Stimulated activated CD4-positive, alpha-beta T cell treated with anti-CD3 and anti-CD28 coated beads, Interleukin-1b, Interleukin-23, amount 100 ng/mL, for 1 hour (primary cell): ENCODE measurements around the gene PDE4B.
A peak's percentile ranks its signal among the peaks of the same experiment; 100 is the strongest.
"Not testable (repeated sequence)": the region's sequence is repeated elsewhere in the genome, so short reads cannot be mapped to it uniquely, and the experiment has no call there.

Experiments
- DNase-seq, 2 donors: peaks; one replicate each; pipeline ENCODE4 v3.0.0-alpha.2; 2020; ENCODE audit warnings: low read depth in 2 of 2

The PDE4B gene

DNA sequence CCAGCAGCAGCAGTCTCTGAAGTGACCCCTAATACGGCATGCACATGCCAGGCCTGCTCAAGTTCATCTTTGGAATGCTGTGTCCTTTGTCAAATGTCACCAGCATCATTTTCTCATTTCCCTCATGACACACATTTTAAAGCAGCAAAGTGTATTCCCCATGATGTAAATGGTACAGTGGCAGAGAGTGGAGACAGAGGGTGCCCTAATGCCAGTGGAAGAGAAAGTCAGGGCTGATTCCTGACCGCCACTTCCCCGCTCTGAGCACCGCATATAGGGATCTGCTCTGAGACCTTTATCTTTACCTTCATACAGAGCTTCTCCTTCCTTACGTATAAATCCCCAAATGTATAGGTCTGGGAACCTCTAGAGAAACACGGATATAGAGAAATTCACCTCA is 518.9 kb downstream of the PDE4B start:
- no peak for DNase-seq

DNA sequence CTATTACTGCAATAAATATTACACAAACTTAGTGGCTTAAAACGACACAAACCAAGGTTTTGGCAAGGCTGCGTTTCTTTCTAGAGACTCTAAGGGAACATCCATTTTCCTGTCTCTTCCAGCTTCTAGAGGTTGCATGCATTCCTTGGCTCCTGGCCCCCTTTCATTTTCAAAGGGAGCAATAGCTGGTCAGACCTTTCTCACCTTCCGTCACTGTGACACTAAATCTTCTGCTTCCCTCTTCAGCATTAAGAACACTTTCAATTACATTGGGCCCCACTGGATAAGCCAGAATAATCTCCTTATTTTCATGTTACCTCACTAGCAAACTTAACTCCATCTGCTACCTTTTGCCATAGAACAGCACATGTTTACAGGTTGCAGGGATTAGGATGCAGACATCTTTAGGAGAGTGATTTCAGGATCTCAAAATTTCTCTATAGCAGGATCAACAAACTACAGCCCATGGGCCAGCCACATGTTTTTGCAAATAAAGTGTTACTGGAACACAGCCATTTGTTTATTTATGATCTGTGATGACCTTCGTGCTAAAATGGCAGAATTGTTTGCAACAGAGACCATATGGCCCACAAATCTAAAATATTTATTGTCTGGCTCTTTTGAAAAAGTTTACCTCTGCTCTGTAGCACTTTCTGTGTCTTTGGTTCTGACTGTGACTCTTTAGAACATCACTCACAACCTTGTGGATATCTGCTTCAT is 519.7 kb downstream of the PDE4B start:
- DNase-seq: no peak

DNA sequence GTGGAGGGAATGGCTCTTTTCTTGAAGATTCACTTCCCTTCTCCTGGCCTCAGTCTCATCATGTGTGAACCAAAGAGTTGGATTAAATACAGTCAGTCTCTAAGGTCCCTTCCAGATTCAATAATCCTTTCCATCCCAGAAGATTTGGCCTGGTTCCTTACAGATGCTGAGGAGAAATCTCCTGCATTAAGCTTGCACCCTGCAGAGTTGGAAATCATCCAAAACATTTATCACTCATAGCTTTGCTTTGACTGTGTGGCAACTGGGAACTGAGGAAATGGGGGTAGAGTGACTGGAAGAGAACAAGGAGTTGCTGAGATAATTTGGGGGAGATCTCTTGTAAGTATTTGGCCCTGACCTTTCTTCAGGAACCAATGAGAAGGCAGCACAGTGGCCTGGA is 520.7 kb downstream of the PDE4B start:
- no peak for DNase-seq

DNA sequence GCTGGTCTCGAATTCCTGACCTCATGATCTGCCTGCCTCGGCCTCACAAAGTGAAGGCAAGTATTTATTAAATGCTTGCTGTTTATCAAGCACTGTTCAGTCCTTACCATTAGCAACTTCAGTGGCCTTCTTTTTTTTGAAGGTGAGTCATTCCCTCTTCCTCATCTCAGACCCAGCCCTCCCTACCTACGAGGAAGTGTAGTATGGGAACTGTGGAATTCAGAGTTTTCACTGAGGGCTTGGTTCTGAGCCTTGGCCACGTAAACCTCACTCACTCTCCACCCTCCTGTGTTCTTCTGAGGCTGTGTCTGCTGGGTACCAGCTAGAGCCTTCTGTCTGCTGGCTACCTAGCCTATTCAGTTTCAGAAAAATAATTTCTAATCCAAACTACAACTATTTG is 523.0 kb downstream of the PDE4B start:
- no peak for DNase-seq

DNA sequence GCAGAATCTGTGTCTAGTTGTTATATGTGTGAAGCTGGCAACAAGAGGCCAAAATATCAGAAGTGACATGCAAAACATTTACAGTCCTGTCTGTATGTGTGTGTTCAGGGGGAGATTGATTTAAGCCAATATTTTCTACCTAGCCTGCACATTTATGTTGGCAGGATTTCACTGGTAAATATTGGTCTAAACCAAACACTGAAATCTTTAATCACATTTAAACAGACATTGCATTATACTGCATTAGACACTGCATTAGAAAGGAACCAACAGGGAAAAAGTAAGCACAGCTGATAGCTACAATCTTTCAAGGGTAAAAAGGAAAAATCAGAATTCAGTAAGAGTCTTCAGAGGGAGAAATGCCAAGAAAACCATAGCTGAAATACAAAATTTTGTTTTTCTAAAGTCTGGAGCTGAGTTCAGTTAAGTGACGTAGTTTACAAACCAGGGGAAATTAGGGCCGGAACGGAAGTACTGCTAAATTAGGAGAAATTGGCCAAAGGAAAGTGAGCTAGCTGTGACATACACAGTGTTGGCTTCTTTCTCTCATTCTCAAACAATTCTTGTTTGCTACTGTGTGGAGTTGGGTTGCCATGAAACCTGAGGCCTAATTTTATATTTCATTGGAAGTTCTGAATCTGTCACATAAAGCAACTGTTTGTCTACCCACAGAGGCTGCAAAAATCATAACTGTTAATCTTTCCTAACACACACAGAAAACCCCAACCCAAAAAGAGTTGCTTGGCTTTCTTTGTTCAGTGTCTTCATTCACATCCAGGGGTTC is 524.0 kb downstream of the PDE4B start:
- DNase-seq: no peak

DNA sequence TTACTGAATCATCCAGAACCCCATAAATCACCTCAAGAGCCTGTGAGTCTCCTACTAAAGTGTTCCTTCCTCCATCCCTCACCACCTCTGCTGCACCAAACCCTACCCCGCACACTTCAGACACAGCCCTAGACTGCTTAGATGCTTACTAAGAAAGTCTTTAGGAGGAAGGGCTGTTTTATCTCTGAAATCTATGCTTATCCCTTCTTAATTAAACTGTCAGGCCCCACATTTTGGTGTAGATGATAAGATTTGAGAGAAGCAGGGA is 524.5 kb downstream of the PDE4B start:
- DNase-seq: no peak

DNA sequence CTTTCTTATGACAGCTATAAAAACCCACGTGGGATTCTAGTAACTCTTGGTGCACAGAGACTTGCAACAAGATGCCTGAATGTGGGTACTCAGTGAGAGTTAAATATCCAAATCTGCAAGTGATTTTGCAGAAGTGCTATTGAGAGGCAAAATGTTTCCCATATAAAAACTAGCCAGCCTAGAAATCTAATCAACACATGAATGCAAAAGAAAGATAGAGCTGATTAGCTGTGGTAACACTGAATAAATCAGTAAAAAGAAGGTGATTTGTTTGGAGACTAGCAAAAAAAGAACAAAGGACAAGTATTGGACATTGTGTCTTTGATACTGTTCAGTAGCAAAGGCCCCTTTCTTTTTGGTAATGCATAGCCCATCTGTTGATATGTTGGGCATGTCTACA is 527.5 kb downstream of the PDE4B start:
- DNase-seq: no peak

DNA sequence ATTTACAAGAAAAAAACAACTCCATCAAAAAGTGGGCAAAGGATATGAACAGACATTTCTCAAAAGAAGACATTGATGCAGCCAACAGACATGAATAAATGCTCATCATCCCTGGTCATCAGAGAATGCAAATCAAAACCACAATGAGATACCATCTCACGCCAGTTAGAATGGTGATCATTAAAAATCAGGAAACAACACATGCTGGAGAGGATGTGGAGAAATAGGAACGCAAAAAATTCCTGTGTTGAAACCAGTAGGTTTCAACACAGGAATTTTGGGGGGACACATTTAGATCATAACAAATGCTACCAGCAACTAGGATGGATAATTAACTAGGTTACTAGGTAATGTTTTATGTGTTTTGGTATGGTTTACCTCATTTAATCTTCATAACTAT is 529.8 kb downstream of the PDE4B start:
- not testable (repeated sequence) for DNase-seq

DNA sequence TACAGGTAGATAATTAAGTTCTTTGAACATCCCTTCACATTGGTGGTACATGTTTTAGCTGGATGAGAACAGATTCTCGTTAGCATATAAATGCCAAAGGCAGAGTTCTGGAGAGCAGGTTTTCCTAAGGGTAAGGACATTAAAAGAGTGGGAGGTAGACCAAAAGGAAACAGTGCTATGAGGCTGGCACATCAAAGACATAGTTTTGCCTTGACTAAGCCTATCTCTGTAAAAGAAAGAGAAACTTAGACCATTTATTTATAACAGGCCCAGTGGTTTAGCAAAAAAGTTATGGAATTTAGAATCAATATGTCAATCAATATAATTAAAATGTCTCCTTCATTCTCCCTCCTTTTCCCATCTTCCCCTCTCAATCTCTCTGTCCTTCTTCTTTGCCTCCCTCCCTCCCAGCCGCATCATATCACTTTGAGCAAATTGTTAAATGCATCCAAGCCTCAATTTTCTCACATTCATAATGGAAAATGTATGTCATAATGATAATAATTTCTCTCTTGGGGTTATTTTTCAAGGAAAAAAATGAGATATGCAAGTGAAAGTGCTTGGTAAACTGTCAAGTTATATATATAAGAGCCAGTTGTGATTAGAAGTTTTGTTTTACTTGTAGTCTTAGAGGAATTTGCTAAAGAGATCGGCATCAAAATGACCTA is 531.4 kb downstream of the PDE4B start:
- no peak for DNase-seq

DNA sequence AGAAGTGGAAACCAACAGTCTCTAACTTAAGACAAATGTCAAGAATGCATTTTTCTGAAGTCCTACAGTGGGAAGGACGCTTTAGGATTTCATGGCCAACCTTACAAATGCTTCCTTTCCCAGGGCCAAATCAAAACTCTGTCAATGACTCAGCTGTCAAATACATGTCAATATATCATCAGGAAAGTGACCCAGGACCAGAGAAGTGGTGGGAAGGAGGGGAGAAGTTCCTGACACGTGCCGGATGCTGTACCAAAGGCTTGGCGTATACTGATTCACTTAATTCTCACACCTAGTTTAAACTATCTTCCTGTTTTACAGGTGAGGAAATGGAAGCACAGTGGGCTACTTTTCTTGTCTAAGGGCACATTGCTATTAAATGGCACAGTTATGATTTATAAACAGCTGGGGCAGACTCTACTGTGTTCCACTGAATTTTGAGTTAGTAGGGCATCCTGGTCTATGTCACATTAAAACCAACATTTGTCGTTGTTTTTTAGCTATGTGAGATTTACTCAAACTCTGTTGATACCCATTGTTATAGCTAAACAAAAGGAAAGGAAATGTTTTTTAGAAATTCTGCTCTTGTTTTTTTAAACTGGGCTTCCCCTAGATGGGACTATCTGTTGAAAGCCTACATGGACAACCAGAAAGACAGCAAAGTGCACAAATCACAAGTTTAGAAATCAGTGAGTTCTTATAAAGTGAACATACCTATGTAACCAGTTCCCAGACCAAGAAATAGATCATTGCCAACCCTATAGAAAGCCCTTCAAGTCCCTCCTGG is 533.1 kb downstream of the PDE4B start:
- no peak for DNase-seq

DNA sequence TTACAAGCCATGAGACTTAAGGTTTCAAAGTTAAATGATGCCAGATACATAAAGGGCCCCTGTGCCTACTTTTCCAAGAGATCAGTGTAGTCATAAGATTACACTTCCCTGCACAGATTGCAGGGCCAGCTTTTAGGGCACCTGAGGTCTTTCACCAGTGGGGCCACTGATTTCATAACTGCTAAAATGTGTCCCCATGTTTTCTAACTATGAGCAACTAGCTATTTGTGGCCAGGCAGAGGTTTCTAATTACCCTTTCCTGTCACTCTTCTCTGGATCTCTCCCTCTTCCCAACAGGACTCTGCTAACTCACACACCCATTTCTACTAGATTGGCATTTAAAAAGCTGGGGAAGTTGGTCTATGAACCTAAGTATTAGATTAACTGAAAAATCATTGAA is 534.2 kb downstream of the PDE4B start:
- DNase-seq: no peak

DNA sequence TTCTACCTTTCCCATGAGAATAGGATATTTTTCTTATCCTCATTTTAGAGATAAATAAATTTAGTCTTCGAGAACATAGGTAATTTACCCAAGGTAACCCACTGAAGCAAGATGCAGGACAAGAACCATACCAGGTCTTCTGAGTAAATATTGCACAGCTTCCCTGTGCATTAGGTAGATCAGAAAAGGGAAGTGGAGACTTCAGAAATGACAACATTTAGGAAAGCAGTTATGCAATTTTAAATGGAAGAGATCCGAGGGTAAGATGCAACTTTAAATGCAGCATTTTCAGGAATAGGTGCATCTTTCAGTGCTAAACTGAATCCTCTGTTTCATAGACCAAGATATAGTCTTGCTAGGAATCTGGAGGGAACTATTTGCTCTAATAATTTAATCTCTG is 534.9 kb downstream of the PDE4B start:
- DNase-seq: no peak

DNA sequence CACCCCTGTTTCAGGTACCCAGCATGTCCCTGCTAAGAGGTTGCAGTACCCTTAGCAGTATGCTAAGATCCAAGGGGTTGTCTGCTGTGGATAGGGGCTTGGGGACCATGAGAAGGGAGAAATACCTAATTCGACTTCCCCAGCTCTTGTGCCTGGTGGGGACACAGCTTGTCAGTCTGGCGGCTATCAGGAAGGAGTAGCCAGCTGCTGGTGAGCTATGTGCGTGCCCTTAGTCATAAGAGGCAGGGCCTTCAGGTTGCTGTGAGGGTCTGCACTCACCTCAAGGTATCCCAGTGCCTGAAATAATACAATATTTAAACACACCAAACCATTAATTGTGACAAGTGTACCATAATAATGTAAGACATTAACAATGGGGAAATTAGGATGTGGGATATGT is 536.2 kb downstream of the PDE4B start:
- DNase-seq: no peak

DNA sequence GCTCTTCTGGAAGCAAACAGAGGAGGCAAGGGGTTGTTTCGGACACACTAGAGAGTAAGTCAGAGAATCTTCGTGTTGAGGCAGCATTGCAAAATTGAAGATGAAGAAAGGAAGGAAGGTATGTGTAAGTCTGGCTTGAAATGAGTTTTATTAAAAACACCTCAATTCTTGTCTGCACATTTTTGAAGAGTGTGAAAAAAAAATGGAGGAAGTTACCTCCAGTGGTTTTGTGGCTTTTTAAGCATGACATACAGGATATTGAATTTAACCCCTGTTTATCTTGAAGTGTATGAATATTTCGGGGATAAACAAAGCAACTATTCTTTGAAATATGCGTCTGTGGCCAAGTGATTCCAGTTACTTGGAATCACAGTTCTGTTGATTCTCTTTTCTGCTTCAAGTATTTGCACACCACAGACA is 538.0 kb downstream of the PDE4B start:
- no peak for DNase-seq

DNA sequence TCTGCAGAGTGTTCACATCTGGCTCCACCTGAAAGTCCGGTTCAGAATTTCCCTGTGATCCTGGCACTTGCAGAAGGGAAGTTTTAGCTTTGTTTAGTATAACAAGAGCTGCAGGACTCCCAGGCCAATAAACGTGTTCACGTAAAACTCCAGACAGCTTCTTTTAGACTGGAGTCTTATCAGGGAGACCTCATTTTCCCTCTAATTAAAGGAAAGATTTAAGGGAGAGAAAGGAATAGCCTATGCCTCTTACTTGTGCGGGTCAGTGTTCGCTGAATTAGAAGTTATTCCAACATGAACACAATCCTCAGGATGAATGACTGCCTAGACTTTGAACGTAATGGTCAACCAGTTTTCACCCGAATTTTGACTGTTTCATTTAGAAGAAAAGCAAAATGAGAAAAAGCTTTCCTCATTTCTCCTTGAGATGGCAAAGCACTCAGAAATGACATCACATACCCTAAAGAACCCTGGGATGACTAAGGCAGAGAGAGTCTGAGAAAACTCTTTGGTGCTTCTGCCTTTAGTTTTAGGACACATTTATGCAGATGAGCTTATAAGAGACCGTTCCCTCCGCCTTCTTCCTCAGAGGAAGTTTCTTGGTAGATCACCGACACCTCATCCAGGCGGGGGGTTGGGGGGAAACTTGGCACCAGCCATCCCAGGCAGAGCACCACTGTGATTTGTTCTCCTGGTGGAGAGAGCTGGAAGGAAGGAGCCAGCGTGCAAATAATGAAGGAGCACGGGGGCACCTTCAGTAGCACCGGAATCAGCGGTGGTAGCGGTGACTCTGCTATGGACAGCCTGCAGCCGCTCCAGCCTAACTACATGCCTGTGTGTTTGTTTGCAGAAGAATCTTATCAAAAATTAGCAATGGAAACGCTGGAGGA is 539.2 kb downstream of the PDE4B start:
- no peak for DNase-seq

DNA sequence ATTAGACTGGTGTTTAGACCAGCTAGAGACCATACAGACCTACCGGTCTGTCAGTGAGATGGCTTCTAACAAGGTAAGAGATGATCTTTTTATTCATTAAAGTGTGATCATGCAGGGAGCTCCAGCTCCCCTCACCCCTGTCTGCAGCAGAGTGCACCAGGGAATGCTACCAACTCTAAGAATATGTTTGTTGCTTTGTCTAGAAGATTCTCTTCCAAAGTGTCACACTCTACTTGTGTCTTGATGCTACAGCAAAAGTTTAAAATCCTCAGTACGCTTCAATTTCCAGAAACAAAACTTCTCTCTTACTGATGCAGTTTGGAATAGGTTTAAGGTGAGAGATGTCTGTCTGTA is 539.8 kb downstream of the PDE4B start:
- no peak for DNase-seq

DNA sequence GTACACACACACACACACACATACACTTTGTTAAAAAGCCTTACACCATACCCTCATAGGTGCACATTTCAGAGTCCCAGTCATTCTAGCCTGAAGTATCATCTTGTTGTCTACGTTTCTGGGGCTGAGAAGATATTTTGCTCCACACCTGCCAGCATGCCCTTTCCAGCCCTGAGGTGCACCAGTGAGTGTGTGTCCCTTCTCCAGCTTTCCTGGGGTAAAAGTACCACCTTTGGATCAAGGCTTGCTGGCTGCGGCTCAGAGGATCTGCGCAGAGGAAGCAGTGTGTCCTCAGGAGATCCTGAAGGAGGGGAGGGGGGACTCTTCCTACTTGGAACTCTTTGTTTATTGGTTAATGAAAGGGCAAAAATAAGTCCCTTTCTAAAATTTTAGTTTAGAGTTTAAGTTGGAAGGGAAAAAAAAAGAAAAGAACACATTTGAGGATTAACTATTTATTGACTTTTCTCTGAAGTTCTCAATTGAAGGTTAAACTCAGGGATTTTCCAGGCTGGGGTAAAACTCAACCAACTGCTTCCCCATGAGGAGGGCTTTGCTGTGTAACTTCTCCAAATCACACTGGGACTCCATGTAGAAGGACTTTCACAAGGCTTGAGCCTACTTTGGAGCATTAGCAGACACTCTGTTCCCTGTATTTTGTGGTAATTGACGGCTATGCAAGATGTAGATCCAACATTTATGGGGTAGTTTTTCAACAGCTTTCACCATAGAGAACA is 540.9 kb downstream of the PDE4B start:
- no peak for DNase-seq

DNA sequence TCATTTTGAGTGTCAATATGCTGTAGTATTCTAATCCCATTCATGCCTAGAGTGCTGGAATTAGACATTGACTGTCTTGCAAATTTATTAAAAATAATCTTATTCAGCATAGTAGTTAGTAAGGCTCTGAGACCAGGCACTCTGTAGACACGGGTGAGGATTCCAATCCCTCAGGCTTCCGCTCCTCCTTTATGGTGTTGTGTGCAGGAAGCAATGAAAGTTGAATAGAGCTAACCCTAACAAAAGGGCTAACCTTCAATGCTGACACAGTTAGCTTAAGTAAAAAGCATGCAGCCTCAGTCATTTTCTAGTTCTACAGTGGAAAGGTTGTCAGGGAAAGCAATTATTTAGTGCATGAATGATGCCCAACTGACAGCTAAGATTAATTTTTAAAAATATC is 541.6 kb downstream of the PDE4B start:
- no peak for DNase-seq

DNA sequence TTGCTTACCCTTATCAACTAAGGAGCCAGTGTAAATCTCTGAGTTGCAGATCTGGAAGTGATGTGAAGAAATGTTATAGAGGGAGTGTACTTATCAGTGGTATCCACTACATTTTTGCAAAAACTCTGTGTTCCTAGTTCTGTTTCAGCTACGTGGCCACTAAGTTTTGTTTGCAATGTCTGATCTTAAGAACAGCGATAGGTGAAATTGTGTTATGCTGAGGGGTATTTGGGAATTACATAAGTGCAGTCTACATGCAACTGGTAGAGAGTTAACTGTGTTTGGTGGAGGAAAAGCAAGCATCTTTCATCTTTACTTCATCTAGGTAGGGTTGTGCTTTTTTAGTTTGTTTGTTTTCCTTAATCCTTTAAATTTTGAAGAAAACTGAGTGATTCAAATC is 542.4 kb downstream of the PDE4B start:
- no peak for DNase-seq

DNA sequence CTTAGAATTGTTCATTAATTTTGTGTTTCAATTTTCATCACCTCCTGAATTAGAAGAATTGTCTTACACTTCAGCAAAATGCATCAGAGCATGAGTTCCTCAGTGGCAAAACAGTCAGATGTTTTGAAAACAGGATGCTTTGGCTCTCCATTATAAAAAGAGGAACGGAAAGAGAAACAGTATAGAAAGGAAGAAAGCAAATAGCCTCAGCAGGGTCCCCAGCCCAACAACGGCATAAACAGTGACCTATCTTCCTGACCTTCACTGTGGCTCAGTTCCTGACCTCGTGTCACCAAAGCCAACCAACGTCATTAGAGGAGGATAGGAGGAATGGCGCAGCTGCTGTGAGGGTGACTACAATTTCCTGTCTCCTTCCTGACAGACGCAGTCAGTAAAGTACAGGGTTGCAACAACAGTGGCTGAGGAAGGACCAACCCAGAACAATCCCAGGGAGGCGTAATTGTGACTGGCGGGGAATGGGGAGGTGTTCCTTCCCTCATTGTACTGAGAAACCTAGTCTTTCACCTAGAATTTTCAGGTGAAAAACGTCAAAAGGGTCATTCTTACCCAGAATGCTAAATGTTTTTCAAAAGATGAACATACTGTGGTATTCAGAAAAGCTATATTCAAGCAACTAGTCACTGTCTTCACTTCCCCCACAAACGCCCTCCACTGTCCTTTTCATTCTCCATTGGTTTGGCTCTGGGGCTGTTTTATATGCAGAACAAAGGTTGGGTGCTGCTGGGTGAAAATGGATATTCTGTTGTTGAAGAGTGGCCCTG is 543.4 kb downstream of the PDE4B start:
- peak in 1 of 2 donors; percentile 17 for DNase-seq
